HCT116 (cell line): ENCODE measurements around the gene HEXD. TPM values are rescaled to one million over a fixed set of nuclear protein-coding genes. Genes with fewer than 3 reads are reported as not detected.

Experiments
- ATAC-seq: fragments of 200-7000 bp; cut with Tn5 transposase; 2 replicates; pipeline ENCODE4 v1.9.1; 2020; ENCODE audit warnings: mild to moderate bottlenecking, moderate library complexity
- BruUV-seq: library from RNA; stranded (reverse); fragments of 400-500 nt; replicated peaks from 2 replicates; lab custom pipeline; 2021; lab: Mats Ljungman, UMichigan
- CTCF ChIA-PET: fragments of 300-600 bp; sonication (Branson Sonifier 250); formaldehyde crosslinking; loops from one replicate; lab custom pipeline; 2021; ENCODE audit warnings: antibody characterized with exemption; lab: Charles Lee
- POLR2A ChIA-PET: fragments of 300-600, 350-600 bp; sonication (Branson Sonifier 250); formaldehyde crosslinking; loops from one replicate; lab custom pipeline; 2021; ENCODE audit warnings: antibody characterized with exemption; lab: Charles Lee
- RAD21 ChIA-PET, 2 experiments: fragments of 300-600 bp; sonication (Branson Sonifier 250); formaldehyde crosslinking; loops; one replicate each; lab custom pipeline; 2023; ENCODE audit warnings: low total read pairs in 2 of 2; ENCODE audit not compliant: uncharacterized antibody in 2 of 2, unreplicated experiment in 2 of 2, low non-redundant PET in 1 of 2; lab: Charles Lee
- DNase-seq: peaks from one replicate; pipeline ENCODE4 v3.0.0-alpha.2; 2010; ENCODE audit warnings: low read depth, low spot score
- H2AFZ ChIP-seq: fragments of 200-600 bp; shearing (Covaris generic), sonication (generic); 2 replicates; pipeline ENCODE4 v1.6.1; 2017; ENCODE audit warnings: low read depth, mixed run types, mixed read lengths, antibody characterized with exemption, low read length; ENCODE audit not compliant: poor library complexity, severe bottlenecking
- H3K27ac ChIP-seq: 2 replicates; pipeline ENCODE4 v1.5.1; 2012; ENCODE audit warnings: low read depth, low read length
- H3K27me3 ChIP-seq: fragments of 200-600 bp; sonication (generic); 2 replicates; pipeline ENCODE4 v1.6.1; 2016; ENCODE audit warnings: mixed run types, low read length, mixed read lengths; ENCODE audit not compliant: insufficient read depth
- H3K36me3 ChIP-seq, 2 experiments: fragments of 200-500 bp in 1 of 2; fragments of 200-600 bp in 1 of 2; sonication (Bioruptor generic) in 1 of 2; sonication (generic) in 1 of 2; 2 replicates each; pipeline versions ENCODE4 v1.5.1 to v1.6.1; 2014 to 2016; ENCODE audit warnings: low read length in 2 of 2, inconsistent platforms in 1 of 2, mixed read lengths in 1 of 2, mixed run types in 1 of 2; ENCODE audit not compliant: insufficient read depth in 2 of 2, control insufficient read depth in 1 of 2
- H3K4me1 ChIP-seq, 2 experiments: fragments of 200-600 bp in 1 of 2; sonication (generic) in 1 of 2; 2 replicates each; pipeline versions ENCODE4 v1.5.1 to v1.6.1; 2012 to 2017; ENCODE audit warnings: low read length in 2 of 2, inconsistent platforms in 1 of 2, mild to moderate bottlenecking in 1 of 2, mixed read lengths in 1 of 2, mixed run types in 1 of 2, moderate library complexity in 1 of 2; ENCODE audit not compliant: insufficient read depth in 2 of 2, control insufficient read depth in 1 of 2
- H3K4me2 ChIP-seq: fragments of 200-600 bp; sonication (generic); 2 replicates; pipeline ENCODE4 v1.6.1; 2017; ENCODE audit warnings: mixed run types, low read length, mixed read lengths
- H3K4me3 ChIP-seq, 2 experiments: fragments of 200-600 bp in 1 of 2; sonication (generic) in 1 of 2; replicated peaks in 1 of 2; 2 replicates each; pipeline ENCODE4 v1.5.1; 2011 to 2016; ENCODE audit warnings: low read length in 2 of 2, control low read depth in 1 of 2, low read depth in 1 of 2, mild to moderate bottlenecking in 1 of 2, mixed read lengths in 1 of 2, mixed run types in 1 of 2
- H3K79me2 ChIP-seq: fragments of 200-600 bp; sonication (generic); 2 replicates; pipeline ENCODE4 v1.6.1; 2017; ENCODE audit warnings: mild to moderate bottlenecking, mixed run types, low read length, moderate library complexity, mixed read lengths; ENCODE audit not compliant: insufficient read depth
- H3K9ac ChIP-seq: fragments of 200-600 bp; sonication (generic); 2 replicates; pipeline ENCODE4 v1.6.1; 2016; ENCODE audit warnings: low read length, mixed read lengths
- H3K9me2 ChIP-seq: fragments of 200-600 bp; sonication (generic), shearing (Covaris generic); 2 replicates; pipeline ENCODE4 v1.6.1; 2017; ENCODE audit warnings: mixed run types, mild to moderate bottlenecking, moderate library complexity; ENCODE audit not compliant: insufficient read depth
- H3K9me3 ChIP-seq, 2 experiments: fragments of 200-500 bp in 1 of 2; fragments of 200-600 bp in 1 of 2; sonication (Bioruptor generic) in 1 of 2; sonication (generic) in 1 of 2; 2 replicates each; pipeline ENCODE4 v1.6.1; 2014 to 2017; ENCODE audit warnings: low read length in 2 of 2, mixed read lengths in 2 of 2, inconsistent platforms in 1 of 2, low read depth in 1 of 2, mild to moderate bottlenecking in 1 of 2, mixed run types in 1 of 2, moderate library complexity in 1 of 2; ENCODE audit not compliant: control insufficient read depth in 1 of 2, insufficient read depth in 1 of 2
- H4K20me1 ChIP-seq: fragments of 200-600 bp; sonication (generic), shearing (Covaris generic); 2 replicates; pipeline ENCODE4 v1.6.1; 2017; ENCODE audit warnings: mixed run types, mild to moderate bottlenecking, moderate library complexity; ENCODE audit not compliant: insufficient read depth
- CBX3 ChIP-seq: IDR thresholded peaks from 2 replicates; pipeline ENCODE4 v1.6.1; 2012; ENCODE audit warnings: low read depth
- ELF1 ChIP-seq: IDR thresholded peaks from 2 replicates; pipeline ENCODE4 v1.6.1; 2012; ENCODE audit warnings: low read depth, borderline replicate concordance
- EZH2 ChIP-seq: fragments of 200-600 bp; sonication (generic); IDR thresholded peaks from 2 replicates; pipeline ENCODE4 v1.6.1; 2017; ENCODE audit warnings: antibody characterized with exemption, mixed run types
- FOSL1 ChIP-seq: IDR thresholded peaks from 2 replicates; pipeline ENCODE4 v1.6.1; 2012; ENCODE audit warnings: low read depth
- JUND ChIP-seq: IDR thresholded peaks from 2 replicates; pipeline ENCODE4 v1.6.1; 2012
- POLR2A ChIP-seq: IDR thresholded peaks from 2 replicates; pipeline ENCODE4 v1.7.0; 2011; ENCODE audit warnings: borderline replicate concordance; ENCODE audit not compliant: insufficient read depth, insufficient read length; ENCODE audit errors: extremely low read depth
- POLR2AphosphoS5 ChIP-seq: IDR thresholded peaks from 2 replicates; pipeline ENCODE4 v1.6.1; 2011; ENCODE audit warnings: mild to moderate bottlenecking, low read depth, low read length, moderate library complexity
- RAD21 ChIP-seq: IDR thresholded peaks from 2 replicates; pipeline ENCODE4 v1.6.1; 2012; ENCODE audit warnings: low read depth, mild to moderate bottlenecking
- SIN3A ChIP-seq: IDR thresholded peaks from 2 replicates; pipeline ENCODE4 v1.6.1; 2012; ENCODE audit warnings: low read depth
- SP1 ChIP-seq: IDR thresholded peaks from 2 replicates; pipeline ENCODE4 v1.6.1; 2012; ENCODE audit warnings: low read depth
- SRF ChIP-seq: IDR thresholded peaks from 2 replicates; pipeline ENCODE4 v1.6.1; 2012; ENCODE audit warnings: low read depth
- TCF7L2 ChIP-seq: IDR thresholded peaks from 2 replicates; pipeline ENCODE4 v1.7.0; 2011; ENCODE audit warnings: borderline replicate concordance, inconsistent platforms; ENCODE audit not compliant: insufficient read depth, insufficient read length; ENCODE audit errors: extremely low read depth
- YY1 ChIP-seq: IDR thresholded peaks from 2 replicates; pipeline ENCODE4 v1.6.1; 2011; ENCODE audit warnings: low read length, low read depth, moderate library complexity, mild to moderate bottlenecking; ENCODE audit not compliant: insufficient replicate concordance; ENCODE audit errors: extremely low read depth
- ZBTB33 ChIP-seq: IDR thresholded peaks from 2 replicates; pipeline ENCODE4 v1.6.1; 2011; ENCODE audit warnings: mild to moderate bottlenecking, low read length, moderate library complexity; ENCODE audit not compliant: insufficient replicate concordance; ENCODE audit errors: extremely low read depth
- ZNF274 ChIP-seq: fragments of 200-500 bp; sonication (Bioruptor generic); IDR thresholded peaks from 2 replicates; pipeline ENCODE4 v1.6.1; 2014; ENCODE audit warnings: mild to moderate bottlenecking, low read depth, low read length, inconsistent platforms
- intact Hi-C: fragments of 100-400 bp; cut with micrococcal nuclease; formaldehyde crosslinking; loops from 2 replicates; pipeline ENCODE4 v1.10.0; 2022
- total RNA-seq: library from RNA; stranded (reverse); gene quantifications from one replicate; pipeline ENCODE4 v1.2.1, GENCODE V29; 2021; ENCODE audit not compliant: unreplicated experiment
- TF ChIP-seq, protein P1 (sequence below): IDR thresholded peaks from 2 replicates; pipeline ENCODE4 v1.6.1; 2012
- TF ChIP-seq, protein P2 (sequence below): IDR thresholded peaks from 2 replicates; pipeline ENCODE4 v1.6.1; 2012
- TF ChIP-seq, protein P3 (sequence below): IDR thresholded peaks from 2 replicates; pipeline ENCODE4 v1.6.1; 2012; ENCODE audit warnings: low read depth

The HEXD gene
- total RNA-seq, 1 experiment from 2014 or later = 45.2 TPM

- ATAC-seq = no peak
- ChIA-PET CTCF (no interaction called here), RAD21 (no interaction called here), POLR2A (no interaction called here)
- no peaks in the 10 kb centered on the region for H3K36me3 ChIP-seq
- H3K9ac ChIP-seq = no peak overlapping the region
- no peaks in the 10 kb centered on the region for H3K79me2 ChIP-seq
- H3K27me3 ChIP-seq = no peaks in the 10 kb centered on the region
- intact Hi-C loops = no loop called here
- no TSS peak for BruUV-seq
- no peaks in the 10 kb centered on the region for H4K20me1 ChIP-seq
- H3K4me2 ChIP-seq = no peak overlapping the region
- no peak overlapping the region for H3K4me3 ChIP-seq
- H3K27ac ChIP-seq = no peak overlapping the region
- peaks cover 0 to under 1% of the 10 kb centered on the region in 2 experiments; a peak in 1 of 4 replicates for H3K4me1 ChIP-seq
- DNase-seq = no peak
- no peaks in the 10 kb centered on the region for H3K9me2 ChIP-seq
- no peaks in the 10 kb centered on the region for H3K9me3 ChIP-seq
- H2AFZ ChIP-seq = no peak overlapping the region
- TF ChIP-seq YY1 (no peak), SIN3A (no peak), EZH2 (no peak), FOSL1 (no peak), CBX3 (no peak), POLR2AphosphoS5 (no peak), POLR2A (no peak), TCF7L2 (no peak), SRF (no peak), SP1 (no peak), ZBTB33 (no peak), ZNF274 (no peak), ELF1 (no peak), JUND (no peak), RAD21 (no peak)
- TF ChIP-seq, protein P1, sequence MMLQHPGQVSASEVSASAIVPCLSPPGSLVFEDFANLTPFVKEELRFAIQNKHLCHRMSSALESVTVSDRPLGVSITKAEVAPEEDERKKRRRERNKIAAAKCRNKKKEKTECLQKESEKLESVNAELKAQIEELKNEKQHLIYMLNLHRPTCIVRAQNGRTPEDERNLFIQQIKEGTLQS = no peak
- TF ChIP-seq, protein P2, sequence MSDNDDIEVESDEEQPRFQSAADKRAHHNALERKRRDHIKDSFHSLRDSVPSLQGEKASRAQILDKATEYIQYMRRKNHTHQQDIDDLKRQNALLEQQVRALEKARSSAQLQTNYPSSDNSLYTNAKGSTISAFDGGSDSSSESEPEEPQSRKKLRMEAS = no peak
- TF ChIP-seq, protein P3, sequence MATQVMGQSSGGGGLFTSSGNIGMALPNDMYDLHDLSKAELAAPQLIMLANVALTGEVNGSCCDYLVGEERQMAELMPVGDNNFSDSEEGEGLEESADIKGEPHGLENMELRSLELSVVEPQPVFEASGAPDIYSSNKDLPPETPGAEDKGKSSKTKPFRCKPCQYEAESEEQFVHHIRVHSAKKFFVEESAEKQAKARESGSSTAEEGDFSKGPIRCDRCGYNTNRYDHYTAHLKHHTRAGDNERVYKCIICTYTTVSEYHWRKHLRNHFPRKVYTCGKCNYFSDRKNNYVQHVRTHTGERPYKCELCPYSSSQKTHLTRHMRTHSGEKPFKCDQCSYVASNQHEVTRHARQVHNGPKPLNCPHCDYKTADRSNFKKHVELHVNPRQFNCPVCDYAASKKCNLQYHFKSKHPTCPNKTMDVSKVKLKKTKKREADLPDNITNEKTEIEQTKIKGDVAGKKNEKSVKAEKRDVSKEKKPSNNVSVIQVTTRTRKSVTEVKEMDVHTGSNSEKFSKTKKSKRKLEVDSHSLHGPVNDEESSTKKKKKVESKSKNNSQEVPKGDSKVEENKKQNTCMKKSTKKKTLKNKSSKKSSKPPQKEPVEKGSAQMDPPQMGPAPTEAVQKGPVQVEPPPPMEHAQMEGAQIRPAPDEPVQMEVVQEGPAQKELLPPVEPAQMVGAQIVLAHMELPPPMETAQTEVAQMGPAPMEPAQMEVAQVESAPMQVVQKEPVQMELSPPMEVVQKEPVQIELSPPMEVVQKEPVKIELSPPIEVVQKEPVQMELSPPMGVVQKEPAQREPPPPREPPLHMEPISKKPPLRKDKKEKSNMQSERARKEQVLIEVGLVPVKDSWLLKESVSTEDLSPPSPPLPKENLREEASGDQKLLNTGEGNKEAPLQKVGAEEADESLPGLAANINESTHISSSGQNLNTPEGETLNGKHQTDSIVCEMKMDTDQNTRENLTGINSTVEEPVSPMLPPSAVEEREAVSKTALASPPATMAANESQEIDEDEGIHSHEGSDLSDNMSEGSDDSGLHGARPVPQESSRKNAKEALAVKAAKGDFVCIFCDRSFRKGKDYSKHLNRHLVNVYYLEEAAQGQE = no peak
These were observed 39.5 kb upstream of the HEXD start for GRCh38 chr17:82378741-82379021.
